GM18526 (cell line): Measurements from ENCODE around the gene KIR3DL3.

Experiments used
- POLR2A ChIP-seq: IDR thresholded peaks from 3 replicates; pipeline ENCODE4 v1.6.1; 2011; ENCODE audit not compliant: insufficient read length; ENCODE audit errors: extremely low read depth

KIR3DL3 gene

GRCh38 chr19:54724142-54724541, at the start of gene KIR3DL3:
KIR3DL3 (plus strand) TSS chr19:54724442; CDS start chr19:54724497, 55 bp downstream.
- no peak for TF ChIP-seq POLR2A

GRCh38 chr19:54677217-54677616, 47.0 kb upstream of the KIR3DL3 start:
- TF ChIP-seq POLR2A = no peak

GRCh38 chr19:54682306-54682856, 41.9 kb upstream of the KIR3DL3 start:
- TF ChIP-seq POLR2A = no peak

GRCh38 chr19:54684527-54684926, 39.7 kb upstream of the KIR3DL3 start:
- no peak for TF ChIP-seq POLR2A

- TF ChIP-seq POLR2A = no peak
Observed at GRCh38 chr19:54691582-54692297, 32.5 kb upstream of the KIR3DL3 start.

GRCh38 chr19:54692298-54692615, 32.0 kb upstream of the KIR3DL3 start:
- TF ChIP-seq POLR2A = no peak

- TF ChIP-seq POLR2A = no peak
Observed at GRCh38 chr19:54694648-54695047, 29.6 kb upstream of the KIR3DL3 start.

- TF ChIP-seq POLR2A = no peak
Observed at GRCh38 chr19:54696117-54696548, 28.1 kb upstream of the KIR3DL3 start.

GRCh38 chr19:54696766-54697165, 27.5 kb upstream of the KIR3DL3 start:
- no peak for TF ChIP-seq POLR2A

- TF ChIP-seq POLR2A = no peak
Observed at GRCh38 chr19:54704928-54705327, 19.3 kb upstream of the KIR3DL3 start.

- no peak for TF ChIP-seq POLR2A
Observed at GRCh38 chr19:54707962-54708361, 16.3 kb upstream of the KIR3DL3 start.

- TF ChIP-seq POLR2A = no peak
Observed at GRCh38 chr19:54708781-54709180, 15.5 kb upstream of the KIR3DL3 start.

GRCh38 chr19:54709212-54709948, 14.9 kb upstream of the KIR3DL3 start:
- TF ChIP-seq POLR2A = no peak

- no peak for TF ChIP-seq POLR2A
Observed at GRCh38 chr19:54724644-54725043, 402 bp downstream of the KIR3DL3 start.

GRCh38 chr19:54725321-54725720, 1.1 kb downstream of the KIR3DL3 start:
- TF ChIP-seq POLR2A = no peak

- TF ChIP-seq POLR2A = no peak
Observed at GRCh38 chr19:54727562-54727961, 3.3 kb downstream of the KIR3DL3 start.
